ENCODE results near the gene CDKN1A. TPM values are rescaled to one million over a fixed set of nuclear protein-coding genes. Genes with fewer than 3 reads are reported as not detected.

Gene CDKN1A
- total RNA-seq, 1 donor from 2014 or later = 41.3 TPM

DNA sequence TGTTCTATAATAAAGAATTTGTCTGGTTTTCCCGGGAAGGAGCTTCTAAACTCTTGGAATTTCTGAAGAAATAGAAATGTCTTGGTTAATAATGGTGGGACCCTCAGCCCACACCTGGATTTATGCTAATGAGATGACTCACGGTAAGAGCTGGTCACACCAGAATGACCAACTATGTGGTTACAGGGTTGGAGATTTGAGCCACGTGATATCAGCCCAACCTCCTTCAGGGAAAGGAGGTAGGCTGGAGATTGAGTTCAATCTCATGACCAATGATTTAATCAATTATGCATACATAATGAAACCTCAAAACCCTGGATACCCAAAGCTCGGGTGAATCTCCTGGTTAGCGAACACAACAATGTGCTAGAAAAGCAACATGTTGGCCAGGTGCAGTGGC is 22.1 kb upstream of the CDKN1A start:
- no peak for DNase-seq
- Mint-ChIP-seq H3K36me3 (ENCODE audit: unreplicated experiment) (no peaks in the 10 kb centered on the region), H3K4me1 (ENCODE audit: low read depth, unreplicated experiment) (no peaks in the 10 kb centered on the region), H3K9me3 (ENCODE audit: unreplicated experiment) (peaks cover 2% of the 10 kb centered on the region), H3K4me3 (ENCODE audit: unreplicated experiment) (no peak overlapping the region), H3K27ac (ENCODE audit: unreplicated experiment) (no peak overlapping the region), H3K27me3 (ENCODE audit: unreplicated experiment) (peaks cover 6% of the 10 kb centered on the region)
- TF ChIP-seq, protein P1, sequence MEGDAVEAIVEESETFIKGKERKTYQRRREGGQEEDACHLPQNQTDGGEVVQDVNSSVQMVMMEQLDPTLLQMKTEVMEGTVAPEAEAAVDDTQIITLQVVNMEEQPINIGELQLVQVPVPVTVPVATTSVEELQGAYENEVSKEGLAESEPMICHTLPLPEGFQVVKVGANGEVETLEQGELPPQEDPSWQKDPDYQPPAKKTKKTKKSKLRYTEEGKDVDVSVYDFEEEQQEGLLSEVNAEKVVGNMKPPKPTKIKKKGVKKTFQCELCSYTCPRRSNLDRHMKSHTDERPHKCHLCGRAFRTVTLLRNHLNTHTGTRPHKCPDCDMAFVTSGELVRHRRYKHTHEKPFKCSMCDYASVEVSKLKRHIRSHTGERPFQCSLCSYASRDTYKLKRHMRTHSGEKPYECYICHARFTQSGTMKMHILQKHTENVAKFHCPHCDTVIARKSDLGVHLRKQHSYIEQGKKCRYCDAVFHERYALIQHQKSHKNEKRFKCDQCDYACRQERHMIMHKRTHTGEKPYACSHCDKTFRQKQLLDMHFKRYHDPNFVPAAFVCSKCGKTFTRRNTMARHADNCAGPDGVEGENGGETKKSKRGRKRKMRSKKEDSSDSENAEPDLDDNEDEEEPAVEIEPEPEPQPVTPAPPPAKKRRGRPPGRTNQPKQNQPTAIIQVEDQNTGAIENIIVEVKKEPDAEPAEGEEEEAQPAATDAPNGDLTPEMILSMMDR (IDR thresholded peaks at IDR 0.05; ENCODE audit: partially characterized antibody, unreplicated experiment) = no peak

DNA sequence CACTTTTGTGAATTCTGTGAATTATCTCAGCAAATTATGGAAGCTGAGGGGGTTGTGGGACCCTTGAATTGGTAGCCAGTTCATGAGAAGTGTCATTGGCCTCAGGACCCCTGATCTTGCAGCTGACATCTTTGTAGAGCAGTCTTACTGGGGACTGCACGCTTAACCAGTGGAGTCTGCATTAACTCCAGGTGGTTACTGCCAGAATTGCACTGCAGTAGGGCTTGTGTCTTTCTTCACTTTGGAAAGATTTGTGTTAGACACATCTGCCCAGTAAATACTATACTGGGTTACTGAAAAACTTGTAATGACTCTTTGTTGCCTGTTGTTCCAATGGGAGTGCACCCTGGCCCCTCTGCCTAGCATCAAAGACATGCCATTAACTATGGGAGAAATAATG is 21.2 kb upstream of the CDKN1A start:
- TF ChIP-seq, protein P1 (IDR thresholded peaks at IDR 0.05; ENCODE audit: partially characterized antibody, unreplicated experiment) = peak; percentile 13
- no peaks in the 10 kb centered on the region for H3K4me1 Mint-ChIP-seq (ENCODE audit: low read depth, unreplicated experiment)
- peaks cover 2% of the 10 kb centered on the region for H3K9me3 Mint-ChIP-seq (ENCODE audit: unreplicated experiment)

DNA sequence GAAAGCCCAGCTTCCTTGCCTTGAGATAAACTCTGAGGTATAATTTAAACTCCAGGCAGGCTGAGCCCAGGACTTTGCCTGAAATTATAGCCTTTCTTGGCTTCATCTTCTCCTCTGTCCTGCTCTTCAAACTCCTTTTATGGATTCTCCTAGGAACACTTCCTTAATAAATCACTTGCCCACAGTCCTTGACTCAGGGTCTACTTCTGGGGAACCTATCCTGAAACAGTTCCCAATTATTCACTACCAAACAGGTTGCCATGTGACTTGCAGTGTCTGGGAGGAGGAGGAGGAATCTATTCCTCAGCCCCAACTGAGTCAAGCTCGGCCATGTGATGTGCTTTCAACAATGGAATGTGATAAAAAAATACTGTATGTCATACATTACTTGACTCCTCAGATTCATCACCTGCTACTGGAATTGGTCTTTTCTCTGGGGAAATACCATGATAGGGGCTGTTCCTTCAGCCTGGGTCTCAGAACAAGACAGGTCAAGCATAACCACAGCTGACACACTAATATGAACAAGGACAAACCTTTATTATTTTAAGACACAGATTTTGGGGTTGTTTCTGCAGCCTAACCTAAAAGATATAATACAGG is 20.5 kb upstream of the CDKN1A start:
- peaks cover 2% of the 10 kb centered on the region for H3K9me3 Mint-ChIP-seq (ENCODE audit: unreplicated experiment)
- TF ChIP-seq, protein P1 (IDR thresholded peaks at IDR 0.05; ENCODE audit: partially characterized antibody, unreplicated experiment) = no peak
- no peaks in the 10 kb centered on the region for H3K36me3 Mint-ChIP-seq (ENCODE audit: unreplicated experiment)
- no peaks in the 10 kb centered on the region for H3K4me1 Mint-ChIP-seq (ENCODE audit: low read depth, unreplicated experiment)
- DNase-seq = no peak
- peaks cover 6% of the 10 kb centered on the region for H3K27me3 Mint-ChIP-seq (ENCODE audit: unreplicated experiment)
- H3K4me3 Mint-ChIP-seq (ENCODE audit: unreplicated experiment) = no peak overlapping the region
- H3K27ac Mint-ChIP-seq (ENCODE audit: unreplicated experiment) = no peak overlapping the region

More for the DNA sequence above, 21.2 kb upstream of the CDKN1A start:
- Mint-ChIP-seq H3K4me3 (ENCODE audit: unreplicated experiment) (no peak overlapping the region), H3K27me3 (ENCODE audit: unreplicated experiment) (peaks cover 6% of the 10 kb centered on the region), H3K36me3 (ENCODE audit: unreplicated experiment) (no peaks in the 10 kb centered on the region), H3K27ac (ENCODE audit: unreplicated experiment) (no peak overlapping the region)
- no peak for DNase-seq

DNA sequence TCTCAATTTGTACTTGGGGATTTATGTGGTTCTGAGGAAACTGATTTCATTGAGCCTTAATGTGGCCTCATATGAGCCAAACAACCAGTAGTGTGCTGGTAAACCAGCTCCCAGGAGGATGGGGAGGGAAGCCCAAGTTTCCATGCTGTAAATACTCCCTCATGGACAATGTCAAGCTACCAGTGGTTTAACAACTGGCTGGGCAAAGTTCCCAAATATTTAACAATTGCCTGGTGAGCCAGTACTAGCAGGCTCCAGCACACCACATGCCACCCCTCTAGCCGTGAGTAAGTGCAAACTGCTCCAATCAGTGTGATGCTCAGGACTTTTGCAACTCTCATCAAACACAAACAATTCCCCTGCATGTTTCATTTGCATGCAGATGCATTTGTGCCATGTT is 19.2 kb upstream of the CDKN1A start:
- no peak for DNase-seq
- no peak overlapping the region for H3K4me3 Mint-ChIP-seq (ENCODE audit: unreplicated experiment)
- peaks cover 4% of the 10 kb centered on the region for H3K9me3 Mint-ChIP-seq (ENCODE audit: unreplicated experiment)
- H3K27me3 Mint-ChIP-seq (ENCODE audit: unreplicated experiment) = peaks cover 5% of the 10 kb centered on the region
- TF ChIP-seq, protein P1 (IDR thresholded peaks at IDR 0.05; ENCODE audit: partially characterized antibody, unreplicated experiment) = no peak
- no peaks in the 10 kb centered on the region for H3K36me3 Mint-ChIP-seq (ENCODE audit: unreplicated experiment)
- no peak overlapping the region for H3K27ac Mint-ChIP-seq (ENCODE audit: unreplicated experiment)
- H3K4me1 Mint-ChIP-seq (ENCODE audit: low read depth, unreplicated experiment) = peaks cover 3% of the 10 kb centered on the region

DNA sequence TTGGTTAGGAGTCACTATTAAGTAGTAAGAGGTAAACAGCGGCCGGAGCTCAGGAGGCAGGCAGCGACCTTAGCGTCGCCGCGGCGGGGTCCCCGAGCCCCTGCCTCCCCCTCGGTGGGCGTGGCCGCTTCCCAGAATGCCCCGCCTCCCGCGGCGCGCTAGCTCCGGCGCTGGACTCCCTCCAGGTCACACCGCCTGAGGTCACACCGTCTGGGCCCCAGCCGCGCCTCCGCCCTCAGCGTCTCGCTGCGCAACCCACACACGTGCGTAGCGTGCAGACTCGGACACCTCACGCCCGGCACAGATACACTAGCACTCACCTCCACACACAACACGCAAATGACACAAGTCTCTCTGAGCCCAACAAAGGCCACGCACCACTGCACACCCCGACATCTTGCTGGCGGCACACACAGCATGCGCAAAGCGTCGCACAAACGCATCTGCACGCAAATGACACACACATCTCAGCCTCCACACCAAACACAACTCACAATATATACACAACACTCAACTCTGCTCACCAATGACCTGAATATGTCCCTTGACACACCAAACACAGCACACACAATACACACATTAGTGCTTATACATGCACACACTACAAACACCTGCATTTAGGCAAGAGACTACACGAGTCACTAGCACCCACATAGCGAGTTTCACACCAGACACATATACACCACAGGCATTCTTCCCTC is 17.6 kb upstream of the CDKN1A start:
- Mint-ChIP-seq H3K9me3 (ENCODE audit: unreplicated experiment) (peaks cover 6% of the 10 kb centered on the region), H3K27me3 (ENCODE audit: unreplicated experiment) (peaks cover 5% of the 10 kb centered on the region), H3K36me3 (ENCODE audit: unreplicated experiment) (no peaks in the 10 kb centered on the region), H3K27ac (ENCODE audit: unreplicated experiment) (no peak overlapping the region), H3K4me1 (ENCODE audit: low read depth, unreplicated experiment) (peaks cover 5% of the 10 kb centered on the region), H3K4me3 (ENCODE audit: unreplicated experiment) (no peak overlapping the region)
- peak; percentile 71 for DNase-seq
- TF ChIP-seq, protein P1 (IDR thresholded peaks at IDR 0.05; ENCODE audit: partially characterized antibody, unreplicated experiment) = no peak
